Caco-2 (cell line): Measurements from ENCODE around the gene DHCR24. TPM values are rescaled to one million over a fixed set of nuclear protein-coding genes. Genes with fewer than 3 reads are reported as not detected.
A peak's percentile ranks its signal among the peaks of the same experiment; 100 is the strongest.

Source experiments
- BruUV-seq: library from RNA; stranded (reverse); fragments of 400-500 nt; replicated peaks from 2 replicates; lab custom pipeline; 2021; lab: Mats Ljungman, UMichigan
- CTCF ChIA-PET: fragments of 300-600 bp; sonication (Branson Sonifier 250); formaldehyde crosslinking; loops from one replicate; lab custom pipeline; 2022; ENCODE audit warnings: antibody characterized with exemption; lab: Charles Lee
- POLR2A ChIA-PET: fragments of 300-600 bp; sonication (Branson Sonifier 250); formaldehyde crosslinking; loops from one replicate; lab custom pipeline; 2022; ENCODE audit warnings: antibody characterized with exemption; lab: Charles Lee
- DNase-seq, 2 experiments: peaks; one replicate each; pipeline versions ENCODE4 v3.0.0 to v3.0.0-alpha.2; 2020 to 2022
- H3K27me3 ChIP-seq: replicated peaks from 2 replicates; pipeline ENCODE4 v1.6.0; 2011; ENCODE audit warnings: low read length; ENCODE audit not compliant: control insufficient read depth, insufficient read depth
- H3K36me3 ChIP-seq: 2 replicates; pipeline ENCODE4 v1.5.1; 2011; ENCODE audit warnings: low read length; ENCODE audit not compliant: control insufficient read depth, insufficient read depth
- H3K4me1 ChIP-seq: fragments of 250-450 bp; sonication (Bioruptor Pico); 2 replicates; pipeline ENCODE4 v1.5.1; 2020; ENCODE audit warnings: mild to moderate bottlenecking
- H3K4me3 ChIP-seq: 2 replicates; pipeline ENCODE4 v1.5.1; 2011; ENCODE audit warnings: low read depth, mild to moderate bottlenecking, control low read depth, low read length
- H3K9me3 ChIP-seq: fragments of 250-450 bp; sonication (Bioruptor Pico); 2 replicates; pipeline ENCODE4 v1.5.1; 2020; ENCODE audit warnings: mild to moderate bottlenecking, moderate library complexity
- H3K27ac Mint-ChIP-seq: one replicate; pipeline ENCODE4 v1.8.0; 2022; ENCODE audit warnings: mixed read lengths; ENCODE audit not compliant: unreplicated experiment
- H3K27me3 Mint-ChIP-seq: one replicate; pipeline ENCODE4 v1.8.0; 2022; ENCODE audit warnings: mixed read lengths; ENCODE audit not compliant: insufficient read depth, unreplicated experiment
- H3K36me3 Mint-ChIP-seq: one replicate; pipeline ENCODE4 v1.8.0; 2022; ENCODE audit warnings: mild to moderate bottlenecking, mixed read lengths; ENCODE audit not compliant: insufficient read depth, unreplicated experiment
- H3K4me1 Mint-ChIP-seq: one replicate; pipeline ENCODE4 v1.8.0; 2022; ENCODE audit warnings: low read depth, mixed read lengths; ENCODE audit not compliant: unreplicated experiment
- H3K4me3 Mint-ChIP-seq: one replicate; pipeline ENCODE4 v1.8.0; 2022; ENCODE audit warnings: mild to moderate bottlenecking, moderate library complexity, mixed read lengths; ENCODE audit not compliant: unreplicated experiment
- H3K9me3 Mint-ChIP-seq: one replicate; pipeline ENCODE4 v1.8.0; 2022; ENCODE audit warnings: mixed read lengths; ENCODE audit not compliant: unreplicated experiment
- CTCF ChIP-seq, 2 experiments: fragments of 200-600 bp in 1 of 2; IDR thresholded peaks; 1 replicate in 1 of 2; 2 replicates in 1 of 2; pipeline versions ENCODE4 v1.5.1 to v1.8.0; 2011 to 2022; ENCODE audit warnings: antibody characterized with exemption in 1 of 2, control low read depth in 1 of 2, inconsistent platforms in 1 of 2, low read depth in 1 of 2, low read length in 1 of 2, mild to moderate bottlenecking in 1 of 2, moderate library complexity in 1 of 2; ENCODE audit not compliant: insufficient read depth in 1 of 2, severe bottlenecking in 1 of 2, unreplicated experiment in 1 of 2
- intact Hi-C: fragments of 100-400 bp; cut with micrococcal nuclease; formaldehyde crosslinking; loops from one replicate; pipeline ENCODE4 v1.10.0; 2022; ENCODE audit not compliant: unreplicated experiment
- total RNA-seq: library from RNA; stranded (reverse); gene quantifications from 2 replicates; pipeline ENCODE4 v1.2.3, GENCODE V29; 2022

The DHCR24 gene
- total RNA-seq, 1 experiment from 2014 or later, result 522 TPM

DNA sequence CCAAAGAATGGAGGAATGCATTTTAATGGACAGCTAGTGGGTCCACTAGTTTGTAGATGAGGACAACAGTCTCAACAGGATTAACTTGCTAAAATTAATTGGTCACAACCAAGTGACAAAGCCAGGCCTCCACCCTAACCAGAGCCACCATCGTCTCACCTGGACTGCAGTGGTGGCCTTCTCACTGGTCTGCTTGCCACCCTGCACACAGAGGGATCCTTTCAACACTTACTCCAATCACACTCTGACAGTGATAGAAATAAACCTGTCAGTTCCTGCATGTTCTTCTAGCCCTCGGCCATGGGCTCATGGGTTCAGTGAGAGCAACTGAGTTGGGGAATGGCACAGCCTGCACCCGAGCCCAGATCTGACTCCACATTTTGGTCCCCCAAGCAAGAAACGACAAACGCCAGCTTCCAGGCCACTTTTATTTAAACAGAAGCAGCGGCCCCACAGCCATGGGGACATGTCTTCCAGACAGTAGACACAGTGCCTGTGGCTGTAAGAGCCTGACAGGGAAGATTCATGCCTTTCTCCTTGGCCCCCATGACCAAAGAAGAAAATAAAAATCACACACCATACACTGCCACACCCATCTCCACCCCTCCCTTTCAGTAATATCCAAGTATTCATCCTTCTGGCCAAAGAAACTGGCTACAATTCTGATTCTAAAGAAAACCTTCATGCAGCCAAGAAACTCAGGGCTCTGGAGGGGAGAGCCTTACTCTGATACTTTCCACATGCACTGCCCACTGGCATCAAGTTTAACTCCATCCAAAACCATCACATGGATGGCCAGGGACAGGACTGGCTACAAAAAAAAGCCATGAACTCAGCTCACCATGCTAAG lies 37.6 kb downstream of the DHCR24 start:
- H3K4me3 ChIP-seq, result no peak overlapping the region
- Mint-ChIP-seq H3K4me3 (no peak overlapping the region), H3K27me3 (no peaks in the 10 kb centered on the region), H3K27ac (no peak overlapping the region), H3K4me1 (no peaks in the 10 kb centered on the region), H3K36me3 (peaks cover 74% of the 10 kb centered on the region), H3K9me3 (no peaks in the 10 kb centered on the region)
- no peak for TF ChIP-seq CTCF (IDR thresholded peaks at IDR 0.05; ENCODE audit: insufficient read depth in 1 of 2, low read depth in 1 of 2, low read length in 1 of 2, severe bottlenecking in 1 of 2, unreplicated experiment in 1 of 2)
- no peaks in the 10 kb centered on the region for H3K9me3 ChIP-seq
- BruUV-seq, result TSS peak; percentile 49
- H3K27me3 ChIP-seq, result no peaks in the 10 kb centered on the region
- no peak for DNase-seq
- POLR2A ChIA-PET, result no interaction called here
- no peaks in the 10 kb centered on the region for H3K4me1 ChIP-seq
- CTCF ChIA-PET, result interaction anchor here (0.5 to 1.3 kb wide), 2 partner anchors 9 to 158 kb away, joined by 3 to 7 read pairs; no protein-coding TSS in a partner anchor
- intact Hi-C loops, result no loop called here
- H3K36me3 ChIP-seq, result peaks cover 5% of the 10 kb centered on the region

DNA sequence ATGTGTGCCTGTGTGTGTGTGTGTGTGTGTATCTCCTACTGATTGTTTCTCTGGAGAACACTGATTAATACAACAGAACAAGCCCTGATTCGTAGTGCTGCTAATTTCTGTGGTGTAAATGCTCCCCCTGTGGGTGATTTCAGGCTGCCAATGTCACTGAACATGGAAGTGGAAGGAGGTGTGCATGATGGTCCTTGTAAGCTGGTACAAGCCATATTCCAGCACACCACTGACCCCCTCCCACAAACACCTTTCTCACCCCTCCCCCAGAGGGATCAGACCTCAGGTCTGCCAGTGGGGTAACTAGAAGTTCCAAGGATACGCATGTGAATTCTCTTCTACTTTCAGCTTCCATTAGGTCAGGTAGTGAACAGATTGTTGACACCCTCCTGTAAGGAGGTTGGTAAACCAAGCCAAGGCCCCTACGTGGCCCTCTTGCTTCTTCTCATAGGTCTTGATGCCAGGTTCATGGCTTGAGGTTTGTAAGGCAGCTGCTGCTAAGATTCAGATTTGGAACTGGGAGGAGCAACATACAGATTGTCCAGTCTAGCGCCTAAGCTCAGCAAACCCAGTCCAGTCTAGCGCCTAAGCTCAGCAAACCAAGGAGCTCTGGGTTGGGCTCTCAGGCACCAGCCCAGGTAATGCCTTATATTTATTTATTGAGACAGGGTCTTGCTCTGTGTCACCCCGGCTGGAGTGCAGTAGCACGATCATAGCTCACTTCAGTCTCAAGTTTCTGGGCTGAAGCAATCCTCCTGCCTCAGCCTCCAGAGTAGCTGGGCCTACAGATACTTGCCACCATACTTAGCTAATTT lies 38.7 kb downstream of the DHCR24 start:
- Mint-ChIP-seq H3K36me3 (peaks cover 68% of the 10 kb centered on the region), H3K4me3 (no peak overlapping the region), H3K27ac (no peak overlapping the region), H3K27me3 (no peaks in the 10 kb centered on the region), H3K4me1 (no peaks in the 10 kb centered on the region), H3K9me3 (no peaks in the 10 kb centered on the region)
- H3K27me3 ChIP-seq, result no peaks in the 10 kb centered on the region
- POLR2A ChIA-PET, result no interaction called here
- intact Hi-C loops, result no loop called here
- TF ChIP-seq CTCF (IDR thresholded peaks at IDR 0.05; ENCODE audit: insufficient read depth in 1 of 2, low read depth in 1 of 2, low read length in 1 of 2, severe bottlenecking in 1 of 2, unreplicated experiment in 1 of 2), result no peak
- no peaks in the 10 kb centered on the region for H3K4me1 ChIP-seq
- CTCF ChIA-PET, result interaction anchor here (0.5 to 1.3 kb wide), 3 partner anchors 10 to 157 kb away, joined by 3 to 7 read pairs (median 4); no protein-coding TSS in a partner anchor
- H3K36me3 ChIP-seq, result peaks cover 3% of the 10 kb centered on the region
- no peaks in the 10 kb centered on the region for H3K9me3 ChIP-seq
- H3K4me3 ChIP-seq, result no peak overlapping the region
- no TSS peak for BruUV-seq
- DNase-seq, result no peak

DNA sequence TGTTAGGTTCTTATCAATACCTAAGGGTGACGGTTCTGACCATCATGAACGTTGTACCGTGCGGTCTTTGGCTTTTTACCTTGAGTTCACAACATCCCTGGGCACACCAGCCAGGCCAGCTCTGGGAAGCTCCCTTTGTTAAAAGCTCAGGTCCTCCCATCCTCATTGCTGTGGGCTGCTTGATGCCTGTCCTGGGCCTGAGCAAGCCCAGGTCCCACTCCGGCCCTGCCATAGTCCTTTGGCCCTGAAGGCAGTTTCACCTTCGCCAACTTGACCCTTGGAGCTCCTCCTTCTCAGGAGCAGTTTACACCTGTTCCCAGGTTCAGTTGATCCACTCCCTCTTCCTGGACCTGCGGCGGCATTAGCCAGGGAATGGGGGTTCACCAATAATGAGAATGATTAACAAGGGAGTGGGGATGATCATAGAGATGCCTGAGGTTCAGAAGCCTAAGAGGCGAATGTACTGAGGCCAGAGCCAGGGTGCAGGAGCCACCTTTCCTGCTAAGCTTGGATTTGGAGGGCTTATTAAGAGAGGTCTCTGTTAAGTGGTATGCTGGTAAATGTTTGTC lies 40.2 kb downstream of the DHCR24 start:
- Mint-ChIP-seq H3K4me3 (no peak overlapping the region), H3K27me3 (no peaks in the 10 kb centered on the region), H3K36me3 (peaks cover 53% of the 10 kb centered on the region), H3K4me1 (no peaks in the 10 kb centered on the region), H3K27ac (no peak overlapping the region), H3K9me3 (no peaks in the 10 kb centered on the region)
- CTCF ChIA-PET, result interaction anchor here (0.6 kb wide), 1 partner anchor 355 kb away, joined by 3 read pairs; no protein-coding TSS in a partner anchor
- peaks cover 3% of the 10 kb centered on the region for H3K36me3 ChIP-seq
- no peak for DNase-seq
- intact Hi-C loops, result no loop called here
- no peaks in the 10 kb centered on the region for H3K4me1 ChIP-seq
- no peak for TF ChIP-seq CTCF (IDR thresholded peaks at IDR 0.05; ENCODE audit: insufficient read depth in 1 of 2, low read depth in 1 of 2, low read length in 1 of 2, severe bottlenecking in 1 of 2, unreplicated experiment in 1 of 2)
- BruUV-seq, result no TSS peak
- no peaks in the 10 kb centered on the region for H3K9me3 ChIP-seq
- H3K4me3 ChIP-seq, result no peak overlapping the region
- no peaks in the 10 kb centered on the region for H3K27me3 ChIP-seq
- POLR2A ChIA-PET, result no interaction called here
